ENCODE measurements around the gene DOK1.
"Not testable (repeated sequence)": the region's sequence is repeated elsewhere in the genome, so short reads cannot be mapped to it uniquely, and the experiment has no call there.

Gene DOK1

GRCh38 chr2:74548900-74549826, 5.4 kb upstream of the DOK1 start:
- DNase-seq (ENCODE audit: low spot score) = no peak

- DNase-seq (ENCODE audit: low spot score) = no peak
These were observed 4.3 kb upstream of the DOK1 start for GRCh38 chr2:74550231-74550630.

- no peak for DNase-seq (ENCODE audit: low spot score)
These were observed 3.0 kb upstream of the DOK1 start for GRCh38 chr2:74551530-74551929.

- DNase-seq (ENCODE audit: low spot score) = no peak
These were observed 2.3 kb upstream of the DOK1 start for GRCh38 chr2:74551942-74552913.

DNA sequence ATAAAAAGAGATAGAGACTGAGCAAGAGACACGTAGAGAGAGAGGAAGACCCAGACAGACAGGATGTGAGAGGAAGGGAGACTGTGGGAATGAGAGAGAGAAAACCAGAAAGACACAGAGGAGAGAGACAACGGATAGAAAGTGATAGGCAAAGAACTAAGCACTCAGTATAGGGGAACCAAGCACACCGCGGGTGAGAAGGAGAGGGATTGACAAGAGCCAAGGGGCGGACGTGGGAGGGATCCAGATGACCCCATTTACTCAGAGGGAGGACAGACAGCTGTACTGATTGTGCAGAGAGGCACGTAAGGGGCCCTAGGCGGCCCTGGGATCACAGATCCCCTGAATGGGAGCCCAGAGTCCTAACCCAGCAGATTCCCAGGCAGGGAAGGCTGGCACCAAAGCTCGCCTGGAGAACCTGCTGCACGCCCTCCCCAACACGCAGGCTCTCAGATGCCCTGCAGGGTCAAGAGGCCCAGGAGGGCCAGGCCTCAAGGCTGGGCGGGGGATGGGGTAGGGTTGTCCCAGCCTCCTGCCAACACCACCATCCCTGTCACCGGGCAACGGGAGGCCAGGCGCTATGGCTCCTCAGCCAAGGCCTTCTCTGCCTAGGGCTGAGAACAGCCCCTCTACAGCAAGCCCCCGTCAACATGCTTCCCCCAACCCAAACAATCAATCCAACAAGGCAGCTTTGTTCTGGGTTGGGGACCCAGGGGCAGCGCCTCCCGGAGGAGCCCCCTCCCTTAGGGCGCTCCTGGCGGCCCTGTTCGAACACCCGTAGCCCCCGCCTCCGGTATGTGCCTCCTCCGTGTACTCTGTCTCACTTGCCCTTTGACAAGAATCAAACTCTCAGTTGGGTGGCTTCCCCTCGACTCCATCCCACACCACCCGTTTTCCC, 1.4 kb upstream of the DOK1 start:
- no peak for DNase-seq (ENCODE audit: low spot score)

GRCh38 chr2:74554820-74555531, 456 bp downstream of the DOK1 start:
- DNase-seq (ENCODE audit: low spot score) = no peak

DNA sequence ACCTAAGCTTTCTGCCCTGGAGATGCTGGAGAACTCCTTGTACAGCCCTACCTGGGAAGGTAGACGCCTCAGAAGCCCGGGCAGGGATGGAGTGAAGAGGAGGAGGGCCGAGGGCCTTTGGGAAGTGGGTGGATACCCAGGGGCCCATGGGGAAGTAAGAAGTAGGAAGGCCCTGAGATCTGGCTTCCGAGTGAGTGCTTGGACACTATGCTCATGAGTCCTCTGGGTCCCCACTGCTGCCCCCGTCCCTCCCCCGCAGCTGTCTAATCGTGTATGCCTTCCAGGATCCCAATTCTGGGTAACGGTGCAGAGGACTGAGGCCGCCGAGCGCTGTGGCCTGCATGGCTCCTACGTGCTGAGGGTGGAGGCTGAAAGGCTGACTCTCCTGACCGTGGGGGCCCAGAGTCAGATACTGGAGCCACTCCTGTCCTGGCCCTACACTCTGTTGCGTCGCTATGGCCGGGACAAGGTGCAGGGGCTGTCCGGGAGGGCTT, 1.1 kb downstream of the DOK1 start:
- peak; percentile 35 for DNase-seq (ENCODE audit: low spot score)

- no peak for DNase-seq (ENCODE audit: low spot score)
These were observed 1.6 kb downstream of the DOK1 start for GRCh38 chr2:74556159-74556558.

- no peak for DNase-seq (ENCODE audit: low spot score)
These were observed 2.4 kb downstream of the DOK1 start for GRCh38 chr2:74556831-74557370.

DNA sequence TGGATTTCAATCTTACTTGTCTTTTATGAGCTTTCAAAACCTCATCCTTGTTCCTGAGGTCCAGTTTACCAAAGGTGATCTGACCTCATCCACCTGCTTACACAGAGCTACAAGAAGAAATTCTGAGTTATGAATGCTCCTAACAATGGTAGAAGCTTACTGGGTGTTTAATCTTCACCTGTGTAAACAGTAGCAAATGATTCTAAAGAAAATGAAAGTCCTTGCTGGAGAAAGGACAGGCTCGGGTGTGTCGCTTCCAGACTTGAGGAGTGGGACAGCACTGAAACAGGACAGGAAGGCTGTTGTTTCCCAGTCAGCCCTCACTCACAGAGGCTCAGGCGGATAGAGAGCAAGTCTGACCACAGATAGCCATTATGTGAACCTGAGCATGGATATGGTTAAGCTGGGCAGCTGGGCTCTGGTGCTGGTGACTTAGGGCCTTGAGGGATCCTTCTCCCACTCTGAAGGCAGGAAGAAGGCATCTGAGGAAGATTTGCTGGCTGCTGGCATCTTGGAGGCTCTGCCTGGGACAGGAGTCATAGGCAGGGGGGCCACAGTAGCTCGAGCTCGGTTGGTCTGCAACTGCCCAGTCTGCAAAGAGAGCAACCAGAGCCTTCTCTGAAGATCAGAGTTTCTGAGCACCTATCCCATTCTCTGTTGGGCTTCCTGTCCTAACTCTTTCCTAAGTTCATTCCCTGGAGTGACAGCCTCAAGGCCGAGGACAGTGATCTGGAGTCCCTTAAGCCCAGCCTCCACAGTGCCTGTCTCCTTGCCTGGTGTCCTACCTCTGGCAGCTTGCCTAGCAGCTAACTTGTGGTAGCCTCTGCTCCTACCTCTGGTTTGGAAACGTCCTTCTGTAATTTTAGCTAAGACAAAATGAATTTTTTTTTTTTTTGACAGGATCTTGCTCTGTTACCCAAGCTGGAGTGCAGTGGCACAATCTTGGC, 4.0 kb downstream of the DOK1 start:
- DNase-seq (ENCODE audit: low spot score) = no peak

DNA sequence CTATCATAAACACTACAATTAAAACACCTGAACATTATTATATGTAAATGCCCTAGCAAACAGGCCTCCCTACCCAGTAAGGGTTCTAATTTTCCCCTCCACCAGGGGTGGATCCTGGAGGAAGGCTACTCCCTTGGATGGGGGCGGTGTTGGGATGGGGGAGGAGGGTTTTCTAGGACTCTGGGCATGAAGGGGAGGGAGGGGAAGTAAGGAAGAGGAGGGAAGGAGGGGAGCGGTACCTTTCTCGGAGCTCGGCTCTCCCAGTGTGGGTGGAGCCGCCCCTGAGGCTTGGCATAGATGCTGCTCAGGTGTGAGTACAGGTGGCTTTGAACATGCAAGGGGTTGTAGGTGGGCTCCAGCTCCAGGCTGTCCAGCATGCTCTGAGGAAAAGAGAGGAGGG, 5.4 kb downstream of the DOK1 start:
- no peak for DNase-seq (ENCODE audit: low spot score)

DNA sequence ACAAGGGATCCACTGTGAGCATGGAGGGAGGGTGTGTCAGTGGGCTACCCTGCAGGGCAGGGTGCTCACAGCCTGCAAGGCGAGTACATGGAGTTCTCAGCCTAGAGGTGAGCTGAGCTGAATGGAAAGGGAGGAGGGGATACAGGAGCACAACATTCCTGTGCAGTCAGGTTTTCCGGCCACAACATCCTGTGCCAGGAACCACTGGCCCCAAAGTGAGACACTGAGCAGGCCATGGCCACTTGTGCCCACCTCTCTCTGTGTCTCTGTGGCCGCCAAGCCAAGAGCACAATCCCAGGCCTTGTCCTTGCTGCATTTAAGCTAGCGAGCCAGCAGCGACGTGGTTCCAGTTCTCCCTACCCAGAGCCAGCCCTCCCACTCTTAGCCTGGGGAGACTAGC, 6.1 kb downstream of the DOK1 start:
- no peak for DNase-seq (ENCODE audit: low spot score)

GRCh38 chr2:74561022-74561421, 6.5 kb downstream of the DOK1 start:
- DNase-seq (ENCODE audit: low spot score) = not testable (repeated sequence)

DNA sequence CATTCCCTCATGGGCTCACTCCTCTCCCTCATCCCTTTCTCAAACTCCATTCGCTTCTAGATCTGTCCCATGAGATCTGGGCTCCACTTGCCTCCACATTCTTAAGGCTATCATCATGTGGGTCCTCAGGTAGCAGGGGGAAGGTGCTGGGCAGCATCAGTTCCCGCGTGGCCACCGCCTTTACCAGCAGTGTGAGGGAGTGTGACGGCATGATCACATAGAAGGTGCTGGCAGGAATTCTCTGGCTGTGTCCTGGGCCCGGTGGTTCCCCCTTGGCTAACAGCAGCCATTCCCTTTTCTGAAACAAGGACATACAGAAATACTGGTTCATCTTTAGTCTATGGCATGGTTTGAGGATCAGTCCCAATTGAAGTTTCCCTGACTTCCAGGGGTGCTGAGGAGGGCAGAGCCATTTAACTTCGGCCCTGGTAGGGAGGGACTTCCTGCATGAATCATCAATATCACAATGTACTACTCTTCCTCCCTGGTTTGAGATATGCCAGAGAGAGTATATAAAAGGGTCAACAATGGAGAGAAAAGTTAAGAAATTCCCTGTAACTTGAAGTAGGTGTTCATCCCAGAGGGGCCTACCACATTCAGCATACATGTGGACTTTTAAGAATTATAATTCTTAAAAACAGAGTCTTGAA, 7.7 kb downstream of the DOK1 start:
- DNase-seq (ENCODE audit: low spot score) = no peak

DNA sequence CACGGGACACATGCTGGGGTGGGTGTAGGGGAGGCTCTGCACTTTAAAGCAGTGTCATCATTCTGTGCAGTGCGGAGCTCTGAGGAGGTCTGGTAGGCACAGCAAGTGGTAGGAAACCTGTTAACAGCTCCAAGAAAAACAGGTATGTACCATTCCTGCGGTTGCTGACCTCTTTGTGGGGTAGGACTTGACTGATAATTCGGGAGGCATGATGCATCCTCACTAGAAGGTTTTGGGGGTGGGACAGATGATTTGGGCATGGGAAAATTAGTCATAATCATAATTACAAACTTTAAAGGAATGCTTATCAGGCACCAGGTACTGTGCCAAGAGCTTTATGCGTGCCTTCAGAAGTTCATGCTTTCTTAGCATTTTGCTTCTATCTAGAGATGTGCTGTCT, 9.7 kb downstream of the DOK1 start:
- DNase-seq (ENCODE audit: low spot score) = no peak

- no peak for DNase-seq (ENCODE audit: low spot score)
These were observed 11.7 kb downstream of the DOK1 start for GRCh38 chr2:74566076-74566753.

DNA sequence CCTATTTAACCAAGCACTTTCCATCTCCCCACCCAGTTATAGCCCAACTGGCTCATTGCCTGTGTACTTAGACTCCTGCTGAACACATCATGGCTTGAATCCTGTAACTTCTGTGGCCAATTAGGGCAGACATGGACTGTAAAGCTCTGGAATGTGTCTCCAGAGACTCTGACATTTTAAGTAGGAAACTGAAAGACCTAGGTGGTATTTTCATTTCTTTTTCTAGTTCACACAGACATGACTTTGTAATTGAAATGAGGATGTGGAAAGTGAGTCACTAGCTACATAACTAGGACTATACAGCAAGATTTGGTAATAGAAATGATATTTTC, 12.2 kb downstream of the DOK1 start:
- no peak for DNase-seq (ENCODE audit: low spot score)

DNA sequence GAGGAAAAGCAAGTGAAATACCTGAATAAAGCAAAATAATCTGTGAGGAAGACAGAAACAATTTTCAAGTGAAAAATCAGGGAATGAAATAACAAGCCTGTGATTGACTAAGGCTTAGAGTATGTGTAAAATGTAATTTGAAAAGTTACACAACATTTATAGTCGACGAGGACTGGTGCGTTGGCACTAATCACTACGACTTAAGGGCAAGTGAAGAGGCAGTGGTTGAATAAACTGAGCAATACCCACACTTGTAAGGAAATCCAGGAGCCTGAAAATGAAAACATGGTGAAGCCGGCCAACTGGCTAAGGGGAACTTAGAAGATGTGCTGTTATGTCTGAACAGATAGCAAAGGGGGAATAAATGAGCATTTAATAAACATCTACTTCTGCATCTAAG, 13.4 kb downstream of the DOK1 start:
- DNase-seq (ENCODE audit: low spot score) = no peak

DNA sequence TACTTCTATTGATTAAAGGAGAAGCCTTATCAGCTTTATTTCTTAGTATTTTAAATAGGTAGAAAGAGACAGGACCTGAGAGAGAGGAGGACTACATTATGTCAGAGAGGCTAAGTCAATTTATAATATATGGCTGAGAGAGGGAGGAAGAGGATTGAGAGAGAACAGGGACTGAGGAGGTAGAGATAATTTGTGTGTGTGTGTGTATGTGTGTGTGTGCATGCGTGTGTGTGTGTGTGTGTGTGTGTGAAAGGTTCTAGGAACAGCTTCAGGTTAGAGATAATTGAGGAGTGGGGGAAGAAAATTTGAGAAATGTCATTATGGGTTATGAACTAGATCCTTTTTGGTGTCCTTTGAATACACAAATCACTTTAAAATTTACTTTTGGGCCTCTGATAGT, 15.2 kb downstream of the DOK1 start:
- DNase-seq (ENCODE audit: low spot score) = no peak

Measured in pons (tissue), 1 donor.